ENCODE results near the gene TIAM2. TPM values are rescaled to one million over a fixed set of nuclear protein-coding genes. Genes with fewer than 3 reads are reported as not detected.
"Not testable (repeated sequence)": the region's sequence is repeated elsewhere in the genome, so short reads cannot be mapped to it uniquely, and the experiment has no call there.

Gene TIAM2
- total RNA-seq, 1 donor from 2014 or later = 2.4 TPM

DNA sequence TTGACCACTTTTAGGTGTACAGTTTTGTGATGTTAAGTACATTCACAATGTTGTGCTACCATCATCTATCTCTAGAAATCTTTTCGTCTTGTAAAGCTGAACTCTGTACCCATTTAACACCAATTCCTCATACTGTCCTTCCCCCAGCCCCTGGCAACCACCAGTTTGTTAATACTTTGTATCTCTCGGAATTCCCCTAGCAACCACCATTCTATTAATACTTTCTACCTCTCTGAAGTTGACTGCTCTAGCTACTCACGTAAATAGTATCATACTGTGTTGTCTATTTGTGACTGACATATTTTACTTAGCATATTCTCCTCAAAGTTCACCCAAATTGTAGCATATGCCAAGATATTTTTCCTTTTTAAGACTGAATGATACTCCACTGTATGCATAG lies 186.4 kb downstream of the TIAM2 start:
- Histone ChIP-seq H3K36me3 (ENCODE audit: control insufficient read depth, insufficient read depth, low read length) (no peaks in the 10 kb centered on the region), H3K27me3 (ENCODE audit: control insufficient read depth, insufficient read depth, low read length) (no peaks in the 10 kb centered on the region), H3K4me3 (ENCODE audit: low read depth, low read length) (no peak overlapping the region)
- TF ChIP-seq, protein P1, sequence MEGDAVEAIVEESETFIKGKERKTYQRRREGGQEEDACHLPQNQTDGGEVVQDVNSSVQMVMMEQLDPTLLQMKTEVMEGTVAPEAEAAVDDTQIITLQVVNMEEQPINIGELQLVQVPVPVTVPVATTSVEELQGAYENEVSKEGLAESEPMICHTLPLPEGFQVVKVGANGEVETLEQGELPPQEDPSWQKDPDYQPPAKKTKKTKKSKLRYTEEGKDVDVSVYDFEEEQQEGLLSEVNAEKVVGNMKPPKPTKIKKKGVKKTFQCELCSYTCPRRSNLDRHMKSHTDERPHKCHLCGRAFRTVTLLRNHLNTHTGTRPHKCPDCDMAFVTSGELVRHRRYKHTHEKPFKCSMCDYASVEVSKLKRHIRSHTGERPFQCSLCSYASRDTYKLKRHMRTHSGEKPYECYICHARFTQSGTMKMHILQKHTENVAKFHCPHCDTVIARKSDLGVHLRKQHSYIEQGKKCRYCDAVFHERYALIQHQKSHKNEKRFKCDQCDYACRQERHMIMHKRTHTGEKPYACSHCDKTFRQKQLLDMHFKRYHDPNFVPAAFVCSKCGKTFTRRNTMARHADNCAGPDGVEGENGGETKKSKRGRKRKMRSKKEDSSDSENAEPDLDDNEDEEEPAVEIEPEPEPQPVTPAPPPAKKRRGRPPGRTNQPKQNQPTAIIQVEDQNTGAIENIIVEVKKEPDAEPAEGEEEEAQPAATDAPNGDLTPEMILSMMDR (IDR thresholded peaks at IDR 0.05; ENCODE audit: insufficient read depth, low read length, severe bottlenecking) = no peak
- FAIRE-seq = no peak
- no peak for DNase-seq (ENCODE audit: low read depth)

DNA sequence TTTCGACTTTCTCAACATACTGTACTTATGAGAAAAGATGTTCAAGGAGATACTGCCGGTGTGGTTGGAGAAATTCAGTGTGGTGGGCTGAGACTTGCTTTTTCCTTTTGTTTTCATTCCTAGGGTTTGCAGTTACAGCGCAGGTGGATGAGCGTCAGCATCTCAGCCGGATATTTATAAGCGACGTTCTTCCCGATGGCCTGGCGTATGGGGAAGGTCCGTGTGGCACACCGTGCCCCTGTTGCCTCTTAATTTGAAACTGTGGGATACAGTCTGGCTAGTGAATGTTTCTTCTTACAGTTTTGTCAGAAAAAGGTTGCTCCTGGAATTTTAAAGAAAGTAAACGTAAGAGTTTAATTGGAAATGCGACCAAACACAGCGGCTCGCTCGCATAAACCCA lies 187.0 kb downstream of the TIAM2 start:
- no peaks in the 10 kb centered on the region for H3K36me3 ChIP-seq (ENCODE audit: control insufficient read depth, insufficient read depth, low read length)
- DNase-seq (ENCODE audit: low read depth) (no peak), FAIRE-seq (no peak)
- no peaks in the 10 kb centered on the region for H3K27me3 ChIP-seq (ENCODE audit: control insufficient read depth, insufficient read depth, low read length)
- H3K4me3 ChIP-seq (ENCODE audit: low read depth, low read length) = no peak overlapping the region
- TF ChIP-seq, protein P1 (IDR thresholded peaks at IDR 0.05; ENCODE audit: insufficient read depth, low read length, severe bottlenecking) = no peak

DNA sequence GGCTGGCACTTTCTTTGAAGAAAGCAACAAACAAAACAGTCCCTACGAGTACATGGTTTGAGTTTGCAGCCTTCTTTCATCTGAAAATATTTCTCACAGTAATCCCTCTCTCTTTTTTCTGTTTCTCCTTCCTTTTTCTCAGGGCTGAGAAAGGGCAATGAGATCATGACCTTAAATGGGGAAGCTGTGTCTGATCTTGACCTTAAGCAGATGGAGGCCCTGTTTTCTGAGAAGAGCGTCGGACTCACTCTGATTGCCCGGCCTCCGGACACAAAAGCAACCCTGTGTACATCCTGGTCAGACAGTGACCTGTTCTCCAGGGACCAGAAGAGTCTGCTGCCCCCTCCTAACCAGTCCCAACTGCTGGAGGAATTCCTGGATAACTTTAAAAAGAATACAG lies 188.0 kb downstream of the TIAM2 start:
- FAIRE-seq = no peak
- DNase-seq (ENCODE audit: low read depth) = no peak
- Histone ChIP-seq H3K27me3 (ENCODE audit: control insufficient read depth, insufficient read depth, low read length) (no peaks in the 10 kb centered on the region), H3K36me3 (ENCODE audit: control insufficient read depth, insufficient read depth, low read length) (no peaks in the 10 kb centered on the region), H3K4me3 (ENCODE audit: low read depth, low read length) (no peak overlapping the region)
- TF ChIP-seq, protein P1 (IDR thresholded peaks at IDR 0.05; ENCODE audit: insufficient read depth, low read length, severe bottlenecking) = no peak

DNA sequence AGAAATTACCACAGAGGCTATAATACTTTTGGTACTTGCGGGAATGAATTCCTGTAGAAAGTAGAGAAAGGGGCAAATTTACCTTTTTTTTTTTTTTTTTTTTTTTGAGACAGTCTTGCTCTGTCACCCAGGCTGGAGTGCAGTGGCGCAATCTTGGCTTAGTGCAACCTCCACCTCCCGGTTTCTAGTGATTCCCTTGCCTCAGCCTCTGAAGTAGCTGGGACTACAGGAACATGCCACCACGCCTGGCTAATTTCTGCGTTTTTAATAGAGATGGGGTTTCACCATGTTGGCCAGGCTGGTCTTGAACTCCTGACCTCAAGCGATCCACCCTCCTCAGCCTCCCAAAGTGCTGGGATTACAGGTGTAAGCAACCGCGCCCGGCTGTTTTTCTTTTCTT lies 189.9 kb downstream of the TIAM2 start:
- not testable (repeated sequence) for H3K27me3 ChIP-seq (ENCODE audit: control insufficient read depth, insufficient read depth, low read length); FAIRE-seq; H3K36me3 ChIP-seq (ENCODE audit: control insufficient read depth, insufficient read depth, low read length); DNase-seq (ENCODE audit: low read depth); H3K4me3 ChIP-seq (ENCODE audit: low read depth, low read length)

DNA sequence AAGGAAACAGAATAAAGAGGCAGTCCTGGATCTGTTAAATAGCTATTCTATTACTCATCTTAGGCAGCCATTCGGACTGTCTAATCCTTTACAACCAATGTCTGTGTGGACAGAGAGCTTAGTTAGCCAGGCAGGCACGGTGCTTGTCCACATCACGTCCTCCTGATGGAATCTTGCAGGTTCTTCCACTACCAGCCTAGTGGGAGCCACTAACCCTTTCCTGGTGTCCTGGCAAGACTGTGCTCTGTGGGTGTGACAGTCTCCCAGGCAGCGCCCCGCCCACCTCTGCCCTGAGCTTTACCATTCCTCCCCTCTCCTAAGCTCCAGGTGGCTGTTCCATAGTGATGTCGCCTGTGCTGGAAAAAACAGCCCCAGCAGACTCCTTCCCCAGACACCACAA lies 190.4 kb downstream of the TIAM2 start:
- Histone ChIP-seq H3K4me3 (ENCODE audit: low read depth, low read length) (no peak overlapping the region), H3K36me3 (ENCODE audit: control insufficient read depth, insufficient read depth, low read length) (no peaks in the 10 kb centered on the region), H3K27me3 (ENCODE audit: control insufficient read depth, insufficient read depth, low read length) (no peaks in the 10 kb centered on the region)
- peak; percentile 70 for DNase-seq (ENCODE audit: low read depth)
- FAIRE-seq = no peak
- TF ChIP-seq, protein P1 (IDR thresholded peaks at IDR 0.05; ENCODE audit: insufficient read depth, low read length, severe bottlenecking) = no peak

DNA sequence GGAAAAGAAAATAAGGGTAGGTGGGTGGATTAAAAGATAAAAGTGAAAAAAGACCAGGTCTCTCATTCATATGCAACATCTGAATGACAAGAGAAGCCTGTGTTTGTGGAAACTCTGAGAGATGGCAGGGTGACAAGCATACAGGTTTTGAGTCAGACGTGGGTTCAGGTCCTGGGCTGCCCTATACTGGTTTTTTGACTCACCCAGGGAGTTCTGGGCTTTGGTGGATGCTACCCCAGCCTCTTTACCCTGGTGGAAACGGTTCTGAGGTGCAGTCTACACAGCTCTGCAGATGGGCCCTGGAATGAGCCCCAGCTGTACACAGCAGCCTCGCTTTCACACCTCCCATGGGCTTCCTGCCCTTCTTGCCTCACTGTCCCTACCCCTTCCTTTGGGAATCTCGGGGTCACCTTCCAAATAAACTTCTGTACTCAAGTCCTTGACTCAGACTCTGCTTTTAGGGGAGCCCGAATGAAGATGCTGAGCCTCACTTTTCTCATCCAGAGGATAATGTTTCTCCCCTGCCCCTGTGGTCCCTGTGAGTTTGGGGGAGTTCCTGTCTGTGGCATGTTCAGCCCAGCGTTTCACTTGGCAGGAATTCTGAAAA lies 191.0 kb downstream of the TIAM2 start:
- Histone ChIP-seq H3K4me3 (ENCODE audit: low read depth, low read length) (no peak overlapping the region), H3K36me3 (ENCODE audit: control insufficient read depth, insufficient read depth, low read length) (no peaks in the 10 kb centered on the region), H3K27me3 (ENCODE audit: control insufficient read depth, insufficient read depth, low read length) (no peaks in the 10 kb centered on the region)
- TF ChIP-seq, protein P1 (IDR thresholded peaks at IDR 0.05; ENCODE audit: insufficient read depth, low read length, severe bottlenecking) = no peak
- DNase-seq (ENCODE audit: low read depth) (peak; percentile 10), FAIRE-seq (no peak)
